Activated T-helper 17 cell treated with anti-CD3 and anti-CD28 coated beads, Interleukin-2, amount 50 U/mL, for 72 hours (primary cell): ENCODE measurements around the gene CTNND2. TPM values are rescaled to one million over a fixed set of nuclear protein-coding genes. Genes with fewer than 3 reads are reported as not detected.

Experiments
- ATAC-seq: fragments of 150-1000 bp; cut with Tn5 transposase; replicated peaks from 2 replicates; pipeline ENCODE4 v1.10.0; 2021; ENCODE audit warnings: mild to moderate bottlenecking, moderate library complexity
- H3K27ac Mint-ChIP-seq: one replicate; pipeline ENCODE4 v1.8.0; 2022; ENCODE audit warnings: mixed read lengths
- H3K27me3 Mint-ChIP-seq: one replicate; pipeline ENCODE4 v1.8.0; 2022; ENCODE audit warnings: mixed read lengths
- H3K36me3 Mint-ChIP-seq: one replicate; pipeline ENCODE4 v1.8.0; 2022; ENCODE audit warnings: low read depth, mild to moderate bottlenecking, mixed read lengths
- H3K4me1 Mint-ChIP-seq: one replicate; pipeline ENCODE4 v1.8.0; 2022; ENCODE audit warnings: mixed read lengths
- H3K4me3 Mint-ChIP-seq: one replicate; pipeline ENCODE4 v1.8.0; 2022; ENCODE audit warnings: mild to moderate bottlenecking, mixed read lengths
- H3K9me3 Mint-ChIP-seq: one replicate; pipeline ENCODE4 v1.8.0; 2022; ENCODE audit warnings: mixed read lengths
- total RNA-seq, 2 donors: library from RNA; stranded (reverse); gene quantifications; one replicate each; pipeline ENCODE4 v1.2.3, GENCODE V29; 2022

Gene CTNND2
- total RNA-seq, 2 donors from 2014 or later = 0.21 to 0.39 TPM

GRCh38 chr5:10973316-10973715, 930.9 kb downstream of the CTNND2 start:
- no peaks in the 10 kb centered on the region for H3K27me3 Mint-ChIP-seq
- H3K4me1 Mint-ChIP-seq = no peaks in the 10 kb centered on the region
- H3K36me3 Mint-ChIP-seq = no peaks in the 10 kb centered on the region
- no peak for ATAC-seq
- H3K27ac Mint-ChIP-seq = no peak overlapping the region
- no peak overlapping the region for H3K4me3 Mint-ChIP-seq
- no peaks in the 10 kb centered on the region for H3K9me3 Mint-ChIP-seq

GRCh38 chr5:10969684-10970180, 934.5 kb downstream of the CTNND2 start:
- Mint-ChIP-seq H3K27me3 (no peaks in the 10 kb centered on the region), H3K4me3 (no peak overlapping the region), H3K36me3 (no peaks in the 10 kb centered on the region), H3K9me3 (no peaks in the 10 kb centered on the region), H3K4me1 (no peaks in the 10 kb centered on the region), H3K27ac (no peak overlapping the region)
- ATAC-seq = no peak

GRCh38 chr5:10964806-10965205, 939.4 kb downstream of the CTNND2 start:
- Mint-ChIP-seq H3K4me1 (peaks cover 7% of the 10 kb centered on the region), H3K27me3 (no peaks in the 10 kb centered on the region), H3K36me3 (no peaks in the 10 kb centered on the region), H3K9me3 (peaks cover 3% of the 10 kb centered on the region), H3K27ac (no peak overlapping the region), H3K4me3 (no peak overlapping the region)
- ATAC-seq = no peak

GRCh38 chr5:10958728-10959127, 945.5 kb downstream of the CTNND2 start:
- H3K9me3 Mint-ChIP-seq = peaks cover 7% of the 10 kb centered on the region
- H3K27me3 Mint-ChIP-seq = no peaks in the 10 kb centered on the region
- H3K27ac Mint-ChIP-seq = no peak overlapping the region
- no peaks in the 10 kb centered on the region for H3K36me3 Mint-ChIP-seq
- no peak overlapping the region for H3K4me3 Mint-ChIP-seq
- no peak for ATAC-seq
- peaks cover 7% of the 10 kb centered on the region for H3K4me1 Mint-ChIP-seq

- Mint-ChIP-seq H3K4me1 (no peaks in the 10 kb centered on the region), H3K9me3 (no peaks in the 10 kb centered on the region), H3K36me3 (no peaks in the 10 kb centered on the region), H3K27ac (no peak overlapping the region), H3K4me3 (no peak overlapping the region), H3K27me3 (peaks cover 17% of the 10 kb centered on the region)
- no peak for ATAC-seq
Observed at GRCh38 chr5:10949856-10950630, 954.2 kb downstream of the CTNND2 start.

- Mint-ChIP-seq H3K27ac (no peak overlapping the region), H3K4me1 (no peaks in the 10 kb centered on the region)
Observed at GRCh38 chr5:10946050-10946449, 958.2 kb downstream of the CTNND2 start.

GRCh38 chr5:10941900-10942299, 962.3 kb downstream of the CTNND2 start:
- peaks cover 3% of the 10 kb centered on the region for H3K27me3 Mint-ChIP-seq
- H3K9me3 Mint-ChIP-seq = no peaks in the 10 kb centered on the region
- no peaks in the 10 kb centered on the region for H3K4me1 Mint-ChIP-seq
- H3K4me3 Mint-ChIP-seq = no peak overlapping the region
- H3K36me3 Mint-ChIP-seq = no peaks in the 10 kb centered on the region
- ATAC-seq = no peak
- no peak overlapping the region for H3K27ac Mint-ChIP-seq

More at GRCh38 chr5:10946050-10946449, 958.2 kb downstream of the CTNND2 start:
- ATAC-seq = no peak
- no peaks in the 10 kb centered on the region for H3K36me3 Mint-ChIP-seq
- no peak overlapping the region for H3K4me3 Mint-ChIP-seq
- peaks cover 10% of the 10 kb centered on the region for H3K27me3 Mint-ChIP-seq
- no peaks in the 10 kb centered on the region for H3K9me3 Mint-ChIP-seq

GRCh38 chr5:10936081-10936855, 968.0 kb downstream of the CTNND2 start:
- no peak for ATAC-seq
- Mint-ChIP-seq H3K27me3 (peaks cover 4% of the 10 kb centered on the region), H3K4me1 (no peaks in the 10 kb centered on the region), H3K4me3 (no peak overlapping the region), H3K9me3 (no peaks in the 10 kb centered on the region), H3K27ac (no peak overlapping the region), H3K36me3 (no peaks in the 10 kb centered on the region)

- no peak overlapping the region for H3K27ac Mint-ChIP-seq
- H3K4me1 Mint-ChIP-seq = no peaks in the 10 kb centered on the region
- H3K27me3 Mint-ChIP-seq = peaks cover 4% of the 10 kb centered on the region
- no peaks in the 10 kb centered on the region for H3K9me3 Mint-ChIP-seq
- no peaks in the 10 kb centered on the region for H3K36me3 Mint-ChIP-seq
- no peak for ATAC-seq
- H3K4me3 Mint-ChIP-seq = no peak overlapping the region
Observed at GRCh38 chr5:10935536-10935935, 968.7 kb downstream of the CTNND2 start.

- Mint-ChIP-seq H3K27ac (no peak overlapping the region), H3K4me3 (no peak overlapping the region), H3K36me3 (no peaks in the 10 kb centered on the region), H3K4me1 (no peaks in the 10 kb centered on the region), H3K27me3 (peaks cover 4% of the 10 kb centered on the region), H3K9me3 (peaks cover 1% of the 10 kb centered on the region)
- ATAC-seq = no peak
Observed at GRCh38 chr5:10934783-10935355, 969.4 kb downstream of the CTNND2 start.

GRCh38 chr5:10933121-10933520, 971.1 kb downstream of the CTNND2 start:
- no peak overlapping the region for H3K4me3 Mint-ChIP-seq
- H3K27me3 Mint-ChIP-seq = peaks cover 4% of the 10 kb centered on the region
- no peaks in the 10 kb centered on the region for H3K4me1 Mint-ChIP-seq
- no peak for ATAC-seq
- H3K27ac Mint-ChIP-seq = no peak overlapping the region
- peaks cover 9% of the 10 kb centered on the region for H3K9me3 Mint-ChIP-seq
- H3K36me3 Mint-ChIP-seq = no peaks in the 10 kb centered on the region

GRCh38 chr5:10932426-10932825, 971.8 kb downstream of the CTNND2 start:
- peaks cover 9% of the 10 kb centered on the region for H3K9me3 Mint-ChIP-seq
- H3K27me3 Mint-ChIP-seq = peaks cover 4% of the 10 kb centered on the region
- no peak overlapping the region for H3K4me3 Mint-ChIP-seq
- H3K36me3 Mint-ChIP-seq = no peaks in the 10 kb centered on the region
- no peak overlapping the region for H3K27ac Mint-ChIP-seq
- no peak for ATAC-seq
- H3K4me1 Mint-ChIP-seq = no peaks in the 10 kb centered on the region

- Mint-ChIP-seq H3K4me3 (no peak overlapping the region), H3K4me1 (no peaks in the 10 kb centered on the region), H3K27ac (no peak overlapping the region), H3K36me3 (no peaks in the 10 kb centered on the region), H3K9me3 (peaks cover 9% of the 10 kb centered on the region), H3K27me3 (peaks cover 3% of the 10 kb centered on the region)
- ATAC-seq = no peak
Observed at GRCh38 chr5:10927608-10928007, 976.6 kb downstream of the CTNND2 start.

GRCh38 chr5:10923310-10923709, 980.9 kb downstream of the CTNND2 start:
- Mint-ChIP-seq H3K9me3 (no peaks in the 10 kb centered on the region), H3K4me3 (no peak overlapping the region), H3K27me3 (peaks cover 10% of the 10 kb centered on the region), H3K27ac (no peak overlapping the region), H3K36me3 (no peaks in the 10 kb centered on the region), H3K4me1 (no peaks in the 10 kb centered on the region)
- ATAC-seq = no peak
